Adipocyte (in vitro differentiated cells): Measurements from ENCODE around the gene FAM83G.

Experiments used
- DNase-seq: peaks from one replicate; pipeline ENCODE4 v3.0.0-alpha.2; 2015; ENCODE audit warnings: low read depth
- H3K27me3 ChIP-seq: replicated peaks from 2 replicates; pipeline ENCODE4 v1.7.0; 2013; ENCODE audit warnings: mild to moderate bottlenecking, low read length, moderate library complexity; ENCODE audit not compliant: control insufficient read depth, insufficient read depth
- H3K36me3 ChIP-seq: 2 replicates; pipeline ENCODE4 v1.7.0; 2013; ENCODE audit warnings: low read length, mild to moderate bottlenecking, moderate library complexity; ENCODE audit not compliant: control insufficient read depth, insufficient read depth, severe bottlenecking
- H3K4me1 ChIP-seq: 2 replicates; pipeline ENCODE4 v1.7.0; 2013; ENCODE audit warnings: mild to moderate bottlenecking, low read length, moderate library complexity; ENCODE audit not compliant: control insufficient read depth, insufficient read depth
- H3K4me3 ChIP-seq: 2 replicates; pipeline ENCODE4 v1.7.0; 2013; ENCODE audit warnings: mild to moderate bottlenecking, low read length, moderate library complexity
- H3K9ac ChIP-seq: 2 replicates; pipeline ENCODE4 v1.7.0; 2013; ENCODE audit warnings: mild to moderate bottlenecking, low read length, moderate library complexity
- H3K9me3 ChIP-seq: 2 replicates; pipeline ENCODE4 v1.7.0; 2013; ENCODE audit warnings: mild to moderate bottlenecking, low read length, moderate library complexity; ENCODE audit not compliant: control insufficient read depth

Gene FAM83G

GRCh38 chr17:18981335-18981641 is 23.3 kb downstream of the FAM83G start:
- Histone ChIP-seq H3K4me1 (peaks cover 11% of the 10 kb centered on the region), H3K9ac (peak overlapping the region; percentile 80), H3K4me3 (no peak overlapping the region), H3K9me3 (no peaks in the 10 kb centered on the region), H3K36me3 (peaks cover 17% of the 10 kb centered on the region), H3K27me3 (no peaks in the 10 kb centered on the region)
- no peak for DNase-seq

- Histone ChIP-seq H3K9me3 (no peaks in the 10 kb centered on the region), H3K27me3 (no peaks in the 10 kb centered on the region), H3K4me1 (peaks cover 11% of the 10 kb centered on the region), H3K4me3 (no peak overlapping the region), H3K36me3 (peaks cover 17% of the 10 kb centered on the region), H3K9ac (peak overlapping the region; percentile 80)
- DNase-seq = no peak
Observed at GRCh38 chr17:18980682-18981334, 23.8 kb downstream of the FAM83G start.

GRCh38 chr17:18978655-18979054 is 25.9 kb downstream of the FAM83G start:
- H3K36me3 ChIP-seq = peaks cover 17% of the 10 kb centered on the region
- H3K9ac ChIP-seq = no peak overlapping the region
- H3K4me1 ChIP-seq = peaks cover 11% of the 10 kb centered on the region
- H3K9me3 ChIP-seq = no peaks in the 10 kb centered on the region
- H3K4me3 ChIP-seq = no peak overlapping the region
- H3K27me3 ChIP-seq = no peaks in the 10 kb centered on the region
- no peak for DNase-seq

- no peak overlapping the region for H3K9ac ChIP-seq
- DNase-seq = no peak
- H3K36me3 ChIP-seq = peaks cover 17% of the 10 kb centered on the region
- H3K4me1 ChIP-seq = peaks cover 11% of the 10 kb centered on the region
- no peaks in the 10 kb centered on the region for H3K9me3 ChIP-seq
- H3K4me3 ChIP-seq = no peak overlapping the region
- no peaks in the 10 kb centered on the region for H3K27me3 ChIP-seq
Observed at GRCh38 chr17:18978050-18978449, 26.5 kb downstream of the FAM83G start.

GRCh38 chr17:18977646-18978045 is 26.9 kb downstream of the FAM83G start:
- no peak overlapping the region for H3K9ac ChIP-seq
- H3K9me3 ChIP-seq = no peaks in the 10 kb centered on the region
- peaks cover 11% of the 10 kb centered on the region for H3K4me1 ChIP-seq
- H3K4me3 ChIP-seq = no peak overlapping the region
- H3K36me3 ChIP-seq = peaks cover 17% of the 10 kb centered on the region
- no peaks in the 10 kb centered on the region for H3K27me3 ChIP-seq
- DNase-seq = no peak

- no peak overlapping the region for H3K9ac ChIP-seq
- peaks cover 7% of the 10 kb centered on the region for H3K4me1 ChIP-seq
- DNase-seq = no peak
- no peaks in the 10 kb centered on the region for H3K9me3 ChIP-seq
- peaks cover 17% of the 10 kb centered on the region for H3K36me3 ChIP-seq
- no peaks in the 10 kb centered on the region for H3K27me3 ChIP-seq
- no peak overlapping the region for H3K4me3 ChIP-seq
Observed at GRCh38 chr17:18977021-18977420, 27.5 kb downstream of the FAM83G start.

- no peaks in the 10 kb centered on the region for H3K27me3 ChIP-seq
- no peak overlapping the region for H3K9ac ChIP-seq
- no peak for DNase-seq
- no peak overlapping the region for H3K4me3 ChIP-seq
- H3K4me1 ChIP-seq = no peaks in the 10 kb centered on the region
- H3K36me3 ChIP-seq = peaks cover 18% of the 10 kb centered on the region
- H3K9me3 ChIP-seq = no peaks in the 10 kb centered on the region
Observed at GRCh38 chr17:18976201-18976600, 28.4 kb downstream of the FAM83G start.

GRCh38 chr17:18975597-18975996 is 29.0 kb downstream of the FAM83G start:
- Histone ChIP-seq H3K4me3 (no peak overlapping the region), H3K4me1 (no peaks in the 10 kb centered on the region), H3K9me3 (no peaks in the 10 kb centered on the region), H3K36me3 (peaks cover 20% of the 10 kb centered on the region), H3K27me3 (no peaks in the 10 kb centered on the region), H3K9ac (no peak overlapping the region)
- DNase-seq = no peak

- DNase-seq = no peak
- Histone ChIP-seq H3K4me3 (no peak overlapping the region), H3K27me3 (no peaks in the 10 kb centered on the region), H3K9me3 (no peaks in the 10 kb centered on the region), H3K4me1 (no peaks in the 10 kb centered on the region), H3K9ac (no peak overlapping the region), H3K36me3 (peaks cover 20% of the 10 kb centered on the region)
Observed at GRCh38 chr17:18974407-18975149, 30.0 kb downstream of the FAM83G start.

GRCh38 chr17:18971801-18972200 is 32.8 kb downstream of the FAM83G start:
- no peaks in the 10 kb centered on the region for H3K9me3 ChIP-seq
- DNase-seq = no peak
- H3K4me1 ChIP-seq = peaks cover 8% of the 10 kb centered on the region
- H3K4me3 ChIP-seq = no peak overlapping the region
- no peaks in the 10 kb centered on the region for H3K27me3 ChIP-seq
- peaks cover 3% of the 10 kb centered on the region for H3K36me3 ChIP-seq
- H3K9ac ChIP-seq = no peak overlapping the region

- H3K27me3 ChIP-seq = no peaks in the 10 kb centered on the region
- no peak overlapping the region for H3K4me3 ChIP-seq
- DNase-seq = no peak
- H3K9ac ChIP-seq = no peak overlapping the region
- H3K4me1 ChIP-seq = peaks cover 11% of the 10 kb centered on the region
- no peaks in the 10 kb centered on the region for H3K9me3 ChIP-seq
- H3K36me3 ChIP-seq = peaks cover 3% of the 10 kb centered on the region
Observed at GRCh38 chr17:18970582-18971480, 33.7 kb downstream of the FAM83G start.
